WTC11 (cell line): ENCODE measurements around the gene LRRFIP1. TPM values are rescaled to one million over a fixed set of nuclear protein-coding genes. Genes with fewer than 3 reads are reported as not detected.

Experiments used
- ATAC-seq: fragments of 200-7000 bp; cut with Tn5 transposase; 2 replicates; pipeline ENCODE4 v1.10.0; 2021; ENCODE audit warnings: mild to moderate bottlenecking, moderate library complexity
- CTCF ChIA-PET: fragments of 300-600 bp; sonication (Branson Sonifier 250); formaldehyde crosslinking; loops from one replicate; lab custom pipeline; 2021; ENCODE audit warnings: antibody characterized with exemption; lab: Charles Lee
- POLR2A ChIA-PET: fragments of 350-600 bp; sonication (Branson Sonifier 250); formaldehyde crosslinking; loops from one replicate; lab custom pipeline; 2021; ENCODE audit warnings: antibody characterized with exemption; lab: Charles Lee
- DNase-seq: peaks from one replicate; pipeline ENCODE4 v3.0.0; 2021; ENCODE audit warnings: low spot score
- H3K27ac Mint-ChIP-seq: 2 replicates; pipeline ENCODE4 v1.8.0; 2021; ENCODE audit warnings: mixed read lengths
- H3K27me3 Mint-ChIP-seq: 2 replicates; pipeline ENCODE4 v1.8.0; 2021; ENCODE audit warnings: low read depth, mild to moderate bottlenecking, moderate library complexity, mixed read lengths
- H3K36me3 Mint-ChIP-seq: 2 replicates; pipeline ENCODE4 v1.8.0; 2021; ENCODE audit warnings: mixed read lengths
- H3K4me1 Mint-ChIP-seq: 2 replicates; pipeline ENCODE4 v1.8.0; 2022; ENCODE audit warnings: mixed read lengths
- H3K4me3 Mint-ChIP-seq: 2 replicates; pipeline ENCODE4 v1.8.0; 2021; ENCODE audit warnings: mild to moderate bottlenecking, moderate library complexity, mixed read lengths
- H3K9me3 Mint-ChIP-seq: 2 replicates; pipeline ENCODE4 v1.8.0; 2021; ENCODE audit warnings: mixed read lengths
- ATF1 ChIP-seq: sonication (generic); formaldehyde crosslinking; IDR thresholded peaks from 2 replicates; pipeline ENCODE4 v1.8.1; 2023; ENCODE audit warnings: mild to moderate bottlenecking, moderate library complexity, missing genetic modification reagents
- CBFB ChIP-seq: sonication (generic); formaldehyde crosslinking; IDR thresholded peaks from 2 replicates; pipeline ENCODE4 v1.8.1; 2022; ENCODE audit warnings: mild to moderate bottlenecking, low read depth, missing genetic modification reagents
- CREB1 ChIP-seq: sonication (generic); formaldehyde crosslinking; IDR thresholded peaks from 2 replicates; pipeline ENCODE4 v1.8.0; 2023; ENCODE audit warnings: mild to moderate bottlenecking, missing genetic modification reagents
- EMX1 ChIP-seq: fragments of 250-450 bp; sonication (Bioruptor Pico); IDR thresholded peaks from 2 replicates; pipeline ENCODE4 v1.8.0; 2021; ENCODE audit warnings: mild to moderate bottlenecking
- ETV6 ChIP-seq: sonication (generic); formaldehyde crosslinking; IDR thresholded peaks from 2 replicates; pipeline ENCODE4 v1.8.1; 2022; ENCODE audit warnings: mild to moderate bottlenecking, missing genetic modification reagents
- HMGA2 ChIP-seq: fragments of 250-450 bp; sonication (Bioruptor Pico); IDR thresholded peaks from 2 replicates; pipeline ENCODE4 v1.4.0; 2021; ENCODE audit warnings: mild to moderate bottlenecking, moderate library complexity
- JUN ChIP-seq: sonication (generic); formaldehyde crosslinking; IDR thresholded peaks from 2 replicates; pipeline ENCODE4 v1.8.0; 2023; ENCODE audit warnings: mild to moderate bottlenecking, missing genetic modification reagents
- KAT7 ChIP-seq: sonication (generic); formaldehyde crosslinking; IDR thresholded peaks from 2 replicates; pipeline ENCODE4 v1.8.1; 2023; ENCODE audit warnings: missing genetic modification reagents, mild to moderate bottlenecking, borderline replicate concordance
- MXD4 ChIP-seq: fragments of 250-450 bp; sonication (Bioruptor Pico); IDR thresholded peaks from 2 replicates; pipeline ENCODE4 v1.8.0; 2021; ENCODE audit warnings: mild to moderate bottlenecking, moderate library complexity, borderline replicate concordance
- NFE2L1 ChIP-seq: sonication (generic); formaldehyde crosslinking; IDR thresholded peaks from 2 replicates; pipeline ENCODE4 v1.8.1; 2023; ENCODE audit warnings: missing genetic modification reagents
- OVOL2 ChIP-seq: fragments of 250-450 bp; sonication (Bioruptor Pico); IDR thresholded peaks from 2 replicates; pipeline ENCODE4 v1.9.0; 2021; ENCODE audit warnings: mild to moderate bottlenecking, borderline replicate concordance
- SMAD3 ChIP-seq: sonication (generic); formaldehyde crosslinking; IDR thresholded peaks from 2 replicates; pipeline ENCODE4 v1.8.0; 2022; ENCODE audit warnings: missing genetic modification reagents, mild to moderate bottlenecking, borderline replicate concordance
- SP1 ChIP-seq: sonication (generic); formaldehyde crosslinking; conservative IDR thresholded peaks from 2 replicates; pipeline ENCODE4 v1.8.1; 2022; ENCODE audit warnings: missing genetic modification reagents
- ZNF138 ChIP-seq: sonication (generic); formaldehyde crosslinking; conservative IDR thresholded peaks from 2 replicates; pipeline ENCODE4 v1.8.1; 2022; ENCODE audit warnings: mild to moderate bottlenecking, moderate library complexity, missing genetic modification reagents
- ZNF317 ChIP-seq: sonication (generic); formaldehyde crosslinking; IDR thresholded peaks from 2 replicates; pipeline ENCODE4 v1.8.1; 2023; ENCODE audit warnings: low read depth, mild to moderate bottlenecking, moderate library complexity, missing genetic modification reagents, borderline replicate concordance
- ZNF423 ChIP-seq: fragments of 250-450 bp; sonication (Bioruptor Pico); IDR thresholded peaks from 2 replicates; pipeline ENCODE4 v2.1.2; 2022; ENCODE audit warnings: mild to moderate bottlenecking, moderate library complexity
- total RNA-seq: library from RNA; stranded (reverse); gene quantifications from 3 replicates; pipeline ENCODE4 v1.2.3, GENCODE V29; 2021
- TF ChIP-seq, protein P1 (sequence below): fragments of 250-450 bp; sonication (Bioruptor Pico); IDR thresholded peaks from 2 replicates; pipeline ENCODE4 v1.9.0; 2021; ENCODE audit warnings: mild to moderate bottlenecking, borderline replicate concordance
- TF ChIP-seq, protein P2 (sequence below): sonication (generic); formaldehyde crosslinking; IDR thresholded peaks from 2 replicates; pipeline ENCODE4 v1.8.1; 2023; ENCODE audit warnings: mild to moderate bottlenecking, missing genetic modification reagents, moderate library complexity
- TF ChIP-seq, protein P3 (sequence below): fragments of 250-450 bp; sonication (Bioruptor Pico); IDR thresholded peaks from 2 replicates; pipeline ENCODE4 v1.9.0; 2021; ENCODE audit warnings: mild to moderate bottlenecking
- TF ChIP-seq, protein P4 (sequence below): fragments of 250-450 bp; sonication (Bioruptor Pico); IDR thresholded peaks from 2 replicates; pipeline ENCODE4 v1.9.0; 2021; ENCODE audit warnings: moderate library complexity, mild to moderate bottlenecking, inconsistent platforms, borderline replicate concordance
- TF ChIP-seq, protein P5 (sequence below): sonication (generic); formaldehyde crosslinking; IDR thresholded peaks from 2 replicates; pipeline ENCODE4 v1.8.1; 2023; ENCODE audit warnings: mild to moderate bottlenecking, missing genetic modification reagents
- TF ChIP-seq, protein P6 (sequence below): sonication (generic); formaldehyde crosslinking; IDR thresholded peaks from 2 replicates; pipeline ENCODE4 v1.8.1; 2022; ENCODE audit warnings: low read depth, missing genetic modification reagents, borderline replicate concordance

LRRFIP1 gene
- total RNA-seq, 1 experiment from 2014 or later: 88.4 TPM

DNA sequence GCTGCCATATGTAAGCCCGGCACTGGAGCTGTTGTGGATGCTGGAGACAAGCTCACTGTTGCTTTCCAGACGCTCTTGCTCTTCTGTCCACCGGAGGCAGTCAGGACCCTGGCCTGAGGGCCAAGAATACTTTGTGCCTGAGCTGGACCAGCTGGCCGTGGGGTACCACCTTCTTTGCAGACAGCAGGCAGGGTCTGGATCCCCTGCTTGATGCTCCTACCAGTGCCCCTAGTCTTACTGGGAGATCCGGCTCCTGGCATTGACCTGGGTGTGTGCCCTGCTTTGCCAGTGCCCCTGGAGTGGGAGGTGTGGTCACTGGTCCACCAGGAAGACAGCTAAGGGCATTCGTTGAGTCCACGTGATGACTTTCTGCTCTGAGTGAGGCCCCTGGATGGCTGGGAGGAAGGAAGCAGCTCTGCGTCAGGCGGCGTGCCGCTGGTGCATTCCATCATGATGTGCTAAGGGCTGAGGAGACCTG lies 59.3 kb downstream of the LRRFIP1 start (continued):
- TF ChIP-seq, protein P1, sequence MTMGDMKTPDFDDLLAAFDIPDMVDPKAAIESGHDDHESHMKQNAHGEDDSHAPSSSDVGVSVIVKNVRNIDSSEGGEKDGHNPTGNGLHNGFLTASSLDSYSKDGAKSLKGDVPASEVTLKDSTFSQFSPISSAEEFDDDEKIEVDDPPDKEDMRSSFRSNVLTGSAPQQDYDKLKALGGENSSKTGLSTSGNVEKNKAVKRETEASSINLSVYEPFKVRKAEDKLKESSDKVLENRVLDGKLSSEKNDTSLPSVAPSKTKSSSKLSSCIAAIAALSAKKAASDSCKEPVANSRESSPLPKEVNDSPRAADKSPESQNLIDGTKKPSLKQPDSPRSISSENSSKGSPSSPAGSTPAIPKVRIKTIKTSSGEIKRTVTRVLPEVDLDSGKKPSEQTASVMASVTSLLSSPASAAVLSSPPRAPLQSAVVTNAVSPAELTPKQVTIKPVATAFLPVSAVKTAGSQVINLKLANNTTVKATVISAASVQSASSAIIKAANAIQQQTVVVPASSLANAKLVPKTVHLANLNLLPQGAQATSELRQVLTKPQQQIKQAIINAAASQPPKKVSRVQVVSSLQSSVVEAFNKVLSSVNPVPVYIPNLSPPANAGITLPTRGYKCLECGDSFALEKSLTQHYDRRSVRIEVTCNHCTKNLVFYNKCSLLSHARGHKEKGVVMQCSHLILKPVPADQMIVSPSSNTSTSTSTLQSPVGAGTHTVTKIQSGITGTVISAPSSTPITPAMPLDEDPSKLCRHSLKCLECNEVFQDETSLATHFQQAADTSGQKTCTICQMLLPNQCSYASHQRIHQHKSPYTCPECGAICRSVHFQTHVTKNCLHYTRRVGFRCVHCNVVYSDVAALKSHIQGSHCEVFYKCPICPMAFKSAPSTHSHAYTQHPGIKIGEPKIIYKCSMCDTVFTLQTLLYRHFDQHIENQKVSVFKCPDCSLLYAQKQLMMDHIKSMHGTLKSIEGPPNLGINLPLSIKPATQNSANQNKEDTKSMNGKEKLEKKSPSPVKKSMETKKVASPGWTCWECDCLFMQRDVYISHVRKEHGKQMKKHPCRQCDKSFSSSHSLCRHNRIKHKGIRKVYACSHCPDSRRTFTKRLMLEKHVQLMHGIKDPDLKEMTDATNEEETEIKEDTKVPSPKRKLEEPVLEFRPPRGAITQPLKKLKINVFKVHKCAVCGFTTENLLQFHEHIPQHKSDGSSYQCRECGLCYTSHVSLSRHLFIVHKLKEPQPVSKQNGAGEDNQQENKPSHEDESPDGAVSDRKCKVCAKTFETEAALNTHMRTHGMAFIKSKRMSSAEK (CRISPR knock-in tag): no peak
- no peak for TF ChIP-seq SMAD3 (CRISPR knock-in tag)
- TF ChIP-seq, protein P2, sequence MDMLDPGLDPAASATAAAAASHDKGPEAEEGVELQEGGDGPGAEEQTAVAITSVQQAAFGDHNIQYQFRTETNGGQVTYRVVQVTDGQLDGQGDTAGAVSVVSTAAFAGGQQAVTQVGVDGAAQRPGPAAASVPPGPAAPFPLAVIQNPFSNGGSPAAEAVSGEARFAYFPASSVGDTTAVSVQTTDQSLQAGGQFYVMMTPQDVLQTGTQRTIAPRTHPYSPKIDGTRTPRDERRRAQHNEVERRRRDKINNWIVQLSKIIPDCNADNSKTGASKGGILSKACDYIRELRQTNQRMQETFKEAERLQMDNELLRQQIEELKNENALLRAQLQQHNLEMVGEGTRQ (CRISPR knock-in tag): no peak
- no peak for TF ChIP-seq CREB1 (CRISPR knock-in tag)
- TF ChIP-seq JUN (CRISPR knock-in tag): no peak

DNA sequence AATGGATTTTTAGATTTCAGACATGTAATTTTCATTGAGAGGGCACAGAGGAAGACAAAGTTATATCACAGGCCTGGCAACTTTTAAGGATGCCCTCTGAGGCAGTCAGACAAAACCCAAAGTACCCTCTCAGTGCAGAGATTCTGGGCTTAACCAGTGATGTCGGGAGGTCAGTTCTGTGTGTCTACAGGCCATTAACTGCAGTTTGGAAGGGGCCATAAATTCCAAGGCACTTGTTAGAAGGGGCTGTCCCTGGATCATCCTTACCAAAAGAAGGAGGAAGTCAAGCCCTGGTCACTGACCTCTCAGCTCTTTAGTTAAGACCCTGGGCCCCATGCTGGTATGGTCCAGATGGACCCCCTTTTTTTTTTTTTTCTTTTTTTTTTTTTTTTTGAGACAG lies 60.7 kb downstream of the LRRFIP1 start:
- Mint-ChIP-seq H3K36me3 (peaks cover 35% of the 10 kb centered on the region), H3K9me3 (peaks cover 18% of the 10 kb centered on the region), H3K4me3 (no peak overlapping the region), H3K27me3 (no peaks in the 10 kb centered on the region), H3K27ac (no peak overlapping the region), H3K4me1 (peaks cover 19% of the 10 kb centered on the region)
- ChIA-PET POLR2A (interaction anchor here (0.6 to 0.7 kb wide), 3 partner anchors 98 to 306 kb away, joined by 4 to 5 read pairs (median 4); no protein-coding TSS in a partner anchor), CTCF (interaction anchor here (1.4 to 1.9 kb wide), 2 partner anchors 57 to 175 kb away, joined by 6 to 7 read pairs; no protein-coding TSS in a partner anchor)
- no peak for ATAC-seq
- no peak for DNase-seq
- no peak for TF ChIP-seq HMGA2 (CRISPR knock-in tag)
- no peak for TF ChIP-seq NFE2L1 (CRISPR knock-in tag)
- no peak for TF ChIP-seq ETV6
- TF ChIP-seq, protein P2 (CRISPR knock-in tag): no peak
- no peak for TF ChIP-seq MXD4 (CRISPR knock-in tag)
- no peak for TF ChIP-seq ATF1 (CRISPR knock-in tag)
- TF ChIP-seq ZNF317 (CRISPR knock-in tag): no peak
- TF ChIP-seq, protein P3, sequence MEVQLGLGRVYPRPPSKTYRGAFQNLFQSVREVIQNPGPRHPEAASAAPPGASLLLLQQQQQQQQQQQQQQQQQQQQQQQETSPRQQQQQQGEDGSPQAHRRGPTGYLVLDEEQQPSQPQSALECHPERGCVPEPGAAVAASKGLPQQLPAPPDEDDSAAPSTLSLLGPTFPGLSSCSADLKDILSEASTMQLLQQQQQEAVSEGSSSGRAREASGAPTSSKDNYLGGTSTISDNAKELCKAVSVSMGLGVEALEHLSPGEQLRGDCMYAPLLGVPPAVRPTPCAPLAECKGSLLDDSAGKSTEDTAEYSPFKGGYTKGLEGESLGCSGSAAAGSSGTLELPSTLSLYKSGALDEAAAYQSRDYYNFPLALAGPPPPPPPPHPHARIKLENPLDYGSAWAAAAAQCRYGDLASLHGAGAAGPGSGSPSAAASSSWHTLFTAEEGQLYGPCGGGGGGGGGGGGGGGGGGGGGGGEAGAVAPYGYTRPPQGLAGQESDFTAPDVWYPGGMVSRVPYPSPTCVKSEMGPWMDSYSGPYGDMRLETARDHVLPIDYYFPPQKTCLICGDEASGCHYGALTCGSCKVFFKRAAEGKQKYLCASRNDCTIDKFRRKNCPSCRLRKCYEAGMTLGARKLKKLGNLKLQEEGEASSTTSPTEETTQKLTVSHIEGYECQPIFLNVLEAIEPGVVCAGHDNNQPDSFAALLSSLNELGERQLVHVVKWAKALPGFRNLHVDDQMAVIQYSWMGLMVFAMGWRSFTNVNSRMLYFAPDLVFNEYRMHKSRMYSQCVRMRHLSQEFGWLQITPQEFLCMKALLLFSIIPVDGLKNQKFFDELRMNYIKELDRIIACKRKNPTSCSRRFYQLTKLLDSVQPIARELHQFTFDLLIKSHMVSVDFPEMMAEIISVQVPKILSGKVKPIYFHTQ: no peak
- TF ChIP-seq, protein P4, sequence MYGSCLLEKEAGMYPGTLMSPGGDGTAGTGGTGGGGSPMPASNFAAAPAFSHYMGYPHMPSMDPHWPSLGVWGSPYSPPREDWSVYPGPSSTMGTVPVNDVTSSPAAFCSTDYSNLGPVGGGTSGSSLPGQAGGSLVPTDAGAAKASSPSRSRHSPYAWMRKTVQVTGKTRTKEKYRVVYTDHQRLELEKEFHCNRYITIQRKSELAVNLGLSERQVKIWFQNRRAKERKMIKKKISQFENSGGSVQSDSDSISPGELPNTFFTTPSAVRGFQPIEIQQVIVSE (CRISPR knock-in tag): no peak
- TF ChIP-seq, protein P5, sequence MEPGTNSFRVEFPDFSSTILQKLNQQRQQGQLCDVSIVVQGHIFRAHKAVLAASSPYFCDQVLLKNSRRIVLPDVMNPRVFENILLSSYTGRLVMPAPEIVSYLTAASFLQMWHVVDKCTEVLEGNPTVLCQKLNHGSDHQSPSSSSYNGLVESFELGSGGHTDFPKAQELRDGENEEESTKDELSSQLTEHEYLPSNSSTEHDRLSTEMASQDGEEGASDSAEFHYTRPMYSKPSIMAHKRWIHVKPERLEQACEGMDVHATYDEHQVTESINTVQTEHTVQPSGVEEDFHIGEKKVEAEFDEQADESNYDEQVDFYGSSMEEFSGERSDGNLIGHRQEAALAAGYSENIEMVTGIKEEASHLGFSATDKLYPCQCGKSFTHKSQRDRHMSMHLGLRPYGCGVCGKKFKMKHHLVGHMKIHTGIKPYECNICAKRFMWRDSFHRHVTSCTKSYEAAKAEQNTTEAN (CRISPR knock-in tag): no peak
- no peak for TF ChIP-seq SP1 (CRISPR knock-in tag)
- no peak for TF ChIP-seq SMAD3 (CRISPR knock-in tag)
- TF ChIP-seq, protein P6, sequence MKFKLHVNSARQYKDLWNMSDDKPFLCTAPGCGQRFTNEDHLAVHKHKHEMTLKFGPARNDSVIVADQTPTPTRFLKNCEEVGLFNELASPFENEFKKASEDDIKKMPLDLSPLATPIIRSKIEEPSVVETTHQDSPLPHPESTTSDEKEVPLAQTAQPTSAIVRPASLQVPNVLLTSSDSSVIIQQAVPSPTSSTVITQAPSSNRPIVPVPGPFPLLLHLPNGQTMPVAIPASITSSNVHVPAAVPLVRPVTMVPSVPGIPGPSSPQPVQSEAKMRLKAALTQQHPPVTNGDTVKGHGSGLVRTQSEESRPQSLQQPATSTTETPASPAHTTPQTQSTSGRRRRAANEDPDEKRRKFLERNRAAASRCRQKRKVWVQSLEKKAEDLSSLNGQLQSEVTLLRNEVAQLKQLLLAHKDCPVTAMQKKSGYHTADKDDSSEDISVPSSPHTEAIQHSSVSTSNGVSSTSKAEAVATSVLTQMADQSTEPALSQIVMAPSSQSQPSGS (CRISPR knock-in tag): no peak
- TF ChIP-seq KAT7 (CRISPR knock-in tag): no peak
- TF ChIP-seq ZNF423 (CRISPR knock-in tag): no peak
- no peak for TF ChIP-seq CBFB (CRISPR knock-in tag)
- no peak for TF ChIP-seq OVOL2 (CRISPR knock-in tag)
- no peak for TF ChIP-seq EMX1 (CRISPR knock-in tag)
- TF ChIP-seq ZNF138 (CRISPR knock-in tag): no peak
